ENCODE measurements around the gene SH3PXD2A.

The SH3PXD2A gene

GRCh38 chr10:103767756-103768155 is 87.6 kb downstream of the SH3PXD2A start:
- peaks cover 28% of the 10 kb centered on the region for H3K27me3 ChIP-seq
- no peak overlapping the region for H3K27ac ChIP-seq
- no peak for TF ChIP-seq CTCF (IDR thresholded peaks at IDR 0.05)
- H3K4me3 ChIP-seq (ENCODE audit: low read depth in 1 of 2, low read length in 1 of 2) = no peak overlapping the region
- peaks cover 18 to 19% of the 10 kb centered on the region in 2 experiments for H3K4me1 ChIP-seq (ENCODE audit: control insufficient read depth in 1 of 2, insufficient read depth in 1 of 2, low read depth in 1 of 2, low read length in 1 of 2)
- no peaks in the 10 kb centered on the region for H3K36me3 ChIP-seq
- H3K9me3 ChIP-seq = no peaks in the 10 kb centered on the region

DNA sequence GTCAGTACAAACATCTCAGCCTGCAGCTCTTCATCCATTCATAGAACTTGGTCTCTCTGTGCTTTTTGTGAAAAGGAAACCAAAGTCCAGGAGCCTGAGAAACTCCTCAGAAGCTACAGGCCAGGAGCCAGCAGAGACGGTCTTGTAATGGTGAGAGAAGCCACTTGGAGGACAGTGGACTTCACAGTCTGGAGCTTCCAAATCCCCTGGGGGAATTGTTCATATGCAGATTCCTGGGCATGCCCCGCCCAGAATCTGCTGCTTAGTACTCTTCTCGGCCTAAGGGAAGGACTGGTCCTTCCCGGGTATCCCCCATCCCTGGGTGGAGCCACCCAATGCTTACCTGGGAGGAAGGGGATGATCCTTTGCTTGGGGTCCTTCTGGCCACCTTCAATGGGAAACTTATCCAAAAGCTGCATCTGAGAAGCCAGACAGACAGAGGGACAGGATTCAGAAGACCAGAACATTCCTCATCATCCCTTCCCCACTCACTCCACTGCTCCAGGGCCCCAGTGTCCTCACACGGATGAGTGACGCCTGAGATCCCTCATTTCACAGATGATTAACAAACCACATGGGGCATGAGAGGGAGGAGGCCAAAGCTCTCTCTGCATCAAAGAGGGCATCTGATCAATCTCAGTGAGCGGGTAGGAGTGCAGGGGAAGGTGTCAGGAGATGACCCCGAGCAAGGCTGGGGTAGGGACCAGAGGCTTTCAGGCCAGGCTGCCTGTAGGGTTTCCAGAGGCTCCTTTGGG is 88.4 kb downstream of the SH3PXD2A start:
- Histone ChIP-seq H3K27me3 (peaks cover 20% of the 10 kb centered on the region), H3K9me3 (no peaks in the 10 kb centered on the region), H3K27ac (no peak overlapping the region), H3K36me3 (no peaks in the 10 kb centered on the region), H3K4me3 (ENCODE audit: low read depth in 1 of 2, low read length in 1 of 2) (no peak overlapping the region), H3K4me1 (ENCODE audit: control insufficient read depth in 1 of 2, insufficient read depth in 1 of 2, low read depth in 1 of 2, low read length in 1 of 2) (peaks cover 11 to 12% of the 10 kb centered on the region in 2 experiments)
- no peak for TF ChIP-seq CTCF (IDR thresholded peaks at IDR 0.05)

GRCh38 chr10:103765981-103766380 is 89.4 kb downstream of the SH3PXD2A start:
- peaks cover 10% of the 10 kb centered on the region for H3K27me3 ChIP-seq
- no peak overlapping the region for H3K4me3 ChIP-seq (ENCODE audit: low read depth in 1 of 2, low read length in 1 of 2)
- peaks cover 8 to 10% of the 10 kb centered on the region in 2 experiments for H3K4me1 ChIP-seq (ENCODE audit: control insufficient read depth in 1 of 2, insufficient read depth in 1 of 2, low read depth in 1 of 2, low read length in 1 of 2)
- H3K9me3 ChIP-seq = no peaks in the 10 kb centered on the region
- no peak for TF ChIP-seq CTCF (IDR thresholded peaks at IDR 0.05)
- no peak overlapping the region for H3K27ac ChIP-seq
- H3K36me3 ChIP-seq = no peaks in the 10 kb centered on the region

- Histone ChIP-seq H3K4me3 (ENCODE audit: low read depth in 1 of 2, low read length in 1 of 2) (no peak overlapping the region), H3K36me3 (no peaks in the 10 kb centered on the region), H3K27ac (no peak overlapping the region)
Observed at GRCh38 chr10:103765168-103765567, 90.2 kb downstream of the SH3PXD2A start.

DNA sequence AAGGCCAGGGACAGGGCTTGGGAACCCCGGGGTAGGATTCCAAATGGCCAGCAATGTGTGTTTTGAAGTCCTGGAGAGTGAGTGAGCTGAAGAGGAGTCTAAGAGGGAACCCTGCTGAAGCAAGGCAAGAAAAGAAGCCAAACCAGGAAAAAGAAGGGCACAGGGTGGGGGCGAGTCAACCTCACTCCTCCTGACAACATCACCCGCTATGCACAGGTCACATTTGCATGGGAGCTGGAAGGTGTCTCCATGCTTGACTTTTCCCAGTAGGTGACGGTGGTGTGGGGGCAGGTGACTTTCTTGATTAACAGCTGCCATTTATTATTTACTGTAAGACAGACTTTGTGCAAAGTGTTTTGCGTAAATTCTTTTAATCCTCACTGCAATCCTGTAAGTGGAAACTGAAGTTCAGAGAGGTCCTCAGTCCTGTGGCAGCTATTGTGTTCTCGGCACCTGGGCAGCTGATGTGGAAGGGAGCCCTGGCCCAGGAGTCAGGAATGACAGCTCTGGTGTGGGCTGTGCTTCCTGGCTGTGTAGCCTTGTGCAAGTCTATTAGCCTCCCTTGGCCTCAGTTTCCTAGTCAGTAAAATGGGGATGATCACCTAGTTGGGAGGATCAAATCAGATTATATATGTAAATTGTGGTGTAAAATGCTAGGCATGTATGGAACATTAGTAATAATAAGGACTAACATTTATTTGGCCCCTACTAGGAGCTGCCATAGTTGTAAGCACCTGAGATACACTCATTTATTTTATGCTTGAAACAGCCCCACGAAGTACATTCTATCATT is 90.9 kb downstream of the SH3PXD2A start:
- no peaks in the 10 kb centered on the region for H3K36me3 ChIP-seq
- no peaks in the 10 kb centered on the region for H3K9me3 ChIP-seq
- H3K4me3 ChIP-seq (ENCODE audit: low read depth in 1 of 2, low read length in 1 of 2) = no peak overlapping the region
- no peaks in the 10 kb centered on the region for H3K27me3 ChIP-seq
- no peak for TF ChIP-seq CTCF (IDR thresholded peaks at IDR 0.05)
- H3K27ac ChIP-seq = no peak overlapping the region
- peaks cover 8 to 13% of the 10 kb centered on the region in 2 experiments for H3K4me1 ChIP-seq (ENCODE audit: control insufficient read depth in 1 of 2, insufficient read depth in 1 of 2, low read depth in 1 of 2, low read length in 1 of 2)

More at GRCh38 chr10:103765168-103765567, 90.2 kb downstream of the SH3PXD2A start:
- peaks cover 8 to 10% of the 10 kb centered on the region in 2 experiments for H3K4me1 ChIP-seq (ENCODE audit: control insufficient read depth in 1 of 2, insufficient read depth in 1 of 2, low read depth in 1 of 2, low read length in 1 of 2)
- H3K9me3 ChIP-seq = no peaks in the 10 kb centered on the region
- no peak for TF ChIP-seq CTCF (IDR thresholded peaks at IDR 0.05)
- H3K27me3 ChIP-seq = peaks cover 2% of the 10 kb centered on the region

All from neutrophil (primary cell).